Measurements from ENCODE around the gene RNF114.

The RNF114 gene

GRCh38 chr20:49924247-49924646, 11.9 kb upstream of the RNF114 start:
- H3K9ac ChIP-seq, result no peak overlapping the region
- no peak overlapping the region for H3K4me2 ChIP-seq
- no peak for TF ChIP-seq CTCF (conservative IDR thresholded peaks at IDR 0.05; ENCODE audit: low read depth, low read length)
- H2AFZ ChIP-seq (ENCODE audit: low read depth), result no peak overlapping the region
- H4K20me1 ChIP-seq (ENCODE audit: insufficient read depth), result no peaks in the 10 kb centered on the region
- no peak overlapping the region for H3K27ac ChIP-seq
- H3K4me3 ChIP-seq (IDR thresholded peaks at IDR 0.05; ENCODE audit: insufficient read depth, low read depth, low read length), result no peak overlapping the region
- H3K4me1 ChIP-seq (ENCODE audit: low read depth, poor library complexity, severe bottlenecking), result peaks cover 15% of the 10 kb centered on the region
- H3K27me3 ChIP-seq (ENCODE audit: insufficient read depth, low read depth), result no peaks in the 10 kb centered on the region
- no peaks in the 10 kb centered on the region for H3K36me3 ChIP-seq (ENCODE audit: insufficient read depth)
- H3K79me2 ChIP-seq (ENCODE audit: insufficient read depth, low read depth), result no peaks in the 10 kb centered on the region

GRCh38 chr20:49925901-49926454, 10.2 kb upstream of the RNF114 start:
- no peaks in the 10 kb centered on the region for H3K79me2 ChIP-seq (ENCODE audit: insufficient read depth, low read depth)
- H3K4me2 ChIP-seq, result 0 out of 2 replicates have a peak overlapping the region, but pooled peaks have one; percentile 4
- TF ChIP-seq CTCF (conservative IDR thresholded peaks at IDR 0.05; ENCODE audit: low read depth, low read length), result no peak
- no peaks in the 10 kb centered on the region for H3K27me3 ChIP-seq (ENCODE audit: insufficient read depth, low read depth)
- H3K36me3 ChIP-seq (ENCODE audit: insufficient read depth), result no peaks in the 10 kb centered on the region
- no peak overlapping the region for H3K27ac ChIP-seq
- no peak overlapping the region for H3K4me3 ChIP-seq (IDR thresholded peaks at IDR 0.05; ENCODE audit: insufficient read depth, low read depth, low read length)
- H2AFZ ChIP-seq (ENCODE audit: low read depth), result no peak overlapping the region
- no peaks in the 10 kb centered on the region for H4K20me1 ChIP-seq (ENCODE audit: insufficient read depth)
- no peak overlapping the region for H3K9ac ChIP-seq
- H3K4me1 ChIP-seq (ENCODE audit: low read depth, poor library complexity, severe bottlenecking), result peaks cover 19% of the 10 kb centered on the region

- Histone ChIP-seq H3K9ac (no peak overlapping the region), H3K4me3 (IDR thresholded peaks at IDR 0.05; ENCODE audit: insufficient read depth, low read depth, low read length) (no peak overlapping the region), H4K20me1 (ENCODE audit: insufficient read depth) (no peaks in the 10 kb centered on the region), H3K27ac (no peak overlapping the region), H3K79me2 (ENCODE audit: insufficient read depth, low read depth) (no peaks in the 10 kb centered on the region), H3K4me1 (ENCODE audit: low read depth, poor library complexity, severe bottlenecking) (peaks cover 19% of the 10 kb centered on the region), H3K4me2 (no peak overlapping the region; the same call in 1 of the 2 replicates), H3K36me3 (ENCODE audit: insufficient read depth) (no peaks in the 10 kb centered on the region), H3K27me3 (ENCODE audit: insufficient read depth, low read depth) (no peaks in the 10 kb centered on the region), H2AFZ (ENCODE audit: low read depth) (no peak overlapping the region)
- peak; percentile 96 for TF ChIP-seq CTCF (conservative IDR thresholded peaks at IDR 0.05; ENCODE audit: low read depth, low read length)
Observed at GRCh38 chr20:49928411-49929141, 7.6 kb upstream of the RNF114 start.

- no peaks in the 10 kb centered on the region for H3K36me3 ChIP-seq (ENCODE audit: insufficient read depth)
- H3K9ac ChIP-seq, result no peak overlapping the region
- no peak overlapping the region for H3K4me2 ChIP-seq
- no peak for TF ChIP-seq CTCF (conservative IDR thresholded peaks at IDR 0.05; ENCODE audit: low read depth, low read length)
- no peaks in the 10 kb centered on the region for H4K20me1 ChIP-seq (ENCODE audit: insufficient read depth)
- no peaks in the 10 kb centered on the region for H3K79me2 ChIP-seq (ENCODE audit: insufficient read depth, low read depth)
- no peaks in the 10 kb centered on the region for H3K27me3 ChIP-seq (ENCODE audit: insufficient read depth, low read depth)
- H3K27ac ChIP-seq, result no peak overlapping the region
- H2AFZ ChIP-seq (ENCODE audit: low read depth), result no peak overlapping the region
- H3K4me1 ChIP-seq (ENCODE audit: low read depth, poor library complexity, severe bottlenecking), result peaks cover 23% of the 10 kb centered on the region
- H3K4me3 ChIP-seq (IDR thresholded peaks at IDR 0.05; ENCODE audit: insufficient read depth, low read depth, low read length), result no peak overlapping the region
Observed at GRCh38 chr20:49929142-49929494, 7.1 kb upstream of the RNF114 start.

Measured in KMS-11 (cell line).